Mesendoderm (in vitro differentiated cells): ENCODE data around the gene ITGB7.
A peak's percentile ranks its signal among the peaks of the same experiment; 100 is the strongest.

Experiments used
- DNase-seq: peaks from one replicate; pipeline ENCODE4 v3.0.0; 2013
- H2AK5ac ChIP-seq: 2 replicates; pipeline ENCODE4 v1.6.1; 2013; ENCODE audit warnings: low read length, inconsistent platforms
- H2BK120ac ChIP-seq: 2 replicates; pipeline ENCODE4 v1.6.1; 2013; ENCODE audit warnings: low read depth, mild to moderate bottlenecking, low read length, moderate library complexity, mixed read lengths
- H2BK15ac ChIP-seq: replicated peaks from 2 replicates; pipeline ENCODE4 v1.6.1; 2013; ENCODE audit warnings: low read depth, mild to moderate bottlenecking, moderate library complexity
- H2BK5ac ChIP-seq: 2 replicates; pipeline ENCODE4 v1.6.1; 2013; ENCODE audit warnings: low read length, inconsistent platforms
- H3K18ac ChIP-seq: 2 replicates; pipeline ENCODE4 v1.6.1; 2013; ENCODE audit warnings: mild to moderate bottlenecking, low read length, mixed read lengths
- H3K23ac ChIP-seq: one replicate; pipeline ENCODE4 v1.6.1; 2013; ENCODE audit warnings: low read length
- H3K27ac ChIP-seq: 2 replicates; pipeline ENCODE4 v1.5.1; 2013; ENCODE audit warnings: low read depth, mild to moderate bottlenecking, inconsistent platforms, low read length, moderate library complexity
- H3K27me3 ChIP-seq: 2 replicates; pipeline ENCODE4 v1.6.1; 2013; ENCODE audit warnings: low read length, control low read depth, mild to moderate bottlenecking, inconsistent platforms; ENCODE audit not compliant: insufficient read depth, poor library complexity
- H3K36me3 ChIP-seq: 2 replicates; pipeline ENCODE4 v1.6.1; 2013; ENCODE audit warnings: low read length, inconsistent platforms; ENCODE audit not compliant: control insufficient read depth, insufficient read depth
- H3K4ac ChIP-seq: one replicate; pipeline ENCODE4 v1.6.1; 2013; ENCODE audit warnings: low read depth, mild to moderate bottlenecking, low read length, moderate library complexity
- H3K4me1 ChIP-seq: 2 replicates; pipeline ENCODE4 v1.6.1; 2013; ENCODE audit warnings: low read depth, low read length, inconsistent platforms; ENCODE audit not compliant: control insufficient read depth
- H3K4me2 ChIP-seq: 2 replicates; pipeline ENCODE4 v1.6.1; 2013; ENCODE audit warnings: low read length
- H3K4me3 ChIP-seq: 2 replicates; pipeline ENCODE4 v1.5.1; 2013; ENCODE audit warnings: mild to moderate bottlenecking, low read length
- H3K56ac ChIP-seq: one replicate; pipeline ENCODE4 v1.6.1; 2013; ENCODE audit warnings: low read length
- H3K79me1 ChIP-seq: 2 replicates; pipeline ENCODE4 v1.6.1; 2013; ENCODE audit warnings: low read length, inconsistent platforms
- H3K79me2 ChIP-seq: 2 replicates; pipeline ENCODE4 v1.6.1; 2013; ENCODE audit warnings: mild to moderate bottlenecking, low read length; ENCODE audit not compliant: control insufficient read depth, insufficient read depth
- H3K9ac ChIP-seq: 2 replicates; pipeline ENCODE4 v1.6.1; 2013; ENCODE audit warnings: low read length, inconsistent platforms
- H4K5ac ChIP-seq: one replicate; pipeline ENCODE4 v1.6.1; 2013; ENCODE audit warnings: low read length
- H4K8ac ChIP-seq: one replicate; pipeline ENCODE4 v1.6.1; 2013; ENCODE audit warnings: low read depth, mild to moderate bottlenecking, control low read depth, low read length, moderate library complexity
- WGBS: extraction: QIAGEN DNeasy Blood & Tissue Kit; methylation state at CpG from one replicate; pipeline ENCODE4 v1.1.7; 2013; ENCODE audit warnings: low lambda C conversion rate, missing lambda C conversion rate; ENCODE audit not compliant: insufficient coverage; ENCODE audit errors: extremely low coverage; 5-methylcytosine and 5-hydroxymethylcytosine counted together

The ITGB7 gene

GRCh38 chr12:53212931-53213330, 5.9 kb upstream of the ITGB7 start:
- peaks cover 7% of the 10 kb centered on the region for H3K79me2 ChIP-seq
- H3K18ac ChIP-seq: no peak overlapping the region
- H3K36me3 ChIP-seq: peaks cover 10% of the 10 kb centered on the region
- no peak overlapping the region for H3K56ac ChIP-seq
- H2BK120ac ChIP-seq: no peak overlapping the region
- H2BK15ac ChIP-seq: no peak overlapping the region
- H4K8ac ChIP-seq: no peak overlapping the region
- H3K27ac ChIP-seq: no peak overlapping the region
- H3K4me2 ChIP-seq: no peak overlapping the region
- WGBS: no CpG with 5 or more reads among the region's 12 CpGs
- peaks cover 42% of the 10 kb centered on the region for H3K4me1 ChIP-seq
- H2BK5ac ChIP-seq: no peak overlapping the region
- H3K9ac ChIP-seq: no peak overlapping the region
- no peak overlapping the region for H3K23ac ChIP-seq
- H4K5ac ChIP-seq: no peak overlapping the region
- H3K4me3 ChIP-seq: no peak overlapping the region
- no peak for DNase-seq
- no peak overlapping the region for H2AK5ac ChIP-seq
- no peak overlapping the region for H3K4ac ChIP-seq
- H3K27me3 ChIP-seq: no peaks in the 10 kb centered on the region
- peaks cover 11% of the 10 kb centered on the region for H3K79me1 ChIP-seq

- H2BK120ac ChIP-seq: no peak overlapping the region
- H3K27ac ChIP-seq: no peak overlapping the region
- no peak overlapping the region for H3K23ac ChIP-seq
- DNase-seq: peak; percentile 62
- no peak overlapping the region for H2BK15ac ChIP-seq
- no peak overlapping the region for H3K9ac ChIP-seq
- H3K79me1 ChIP-seq: peaks cover 7% of the 10 kb centered on the region
- WGBS: no CpG with 5 or more reads among the region's 13 CpGs
- H3K36me3 ChIP-seq: peaks cover 10% of the 10 kb centered on the region
- H3K79me2 ChIP-seq: no peaks in the 10 kb centered on the region
- H2BK5ac ChIP-seq: no peak overlapping the region
- peaks cover 31% of the 10 kb centered on the region for H3K4me1 ChIP-seq
- no peak overlapping the region for H3K18ac ChIP-seq
- no peak overlapping the region for H3K56ac ChIP-seq
- no peak overlapping the region for H3K4me2 ChIP-seq
- no peaks in the 10 kb centered on the region for H3K27me3 ChIP-seq
- no peak overlapping the region for H3K4ac ChIP-seq
- no peak overlapping the region for H4K5ac ChIP-seq
- H3K4me3 ChIP-seq: no peak overlapping the region
- H4K8ac ChIP-seq: no peak overlapping the region
- H2AK5ac ChIP-seq: no peak overlapping the region
These were observed 4.7 kb upstream of the ITGB7 start for GRCh38 chr12:53211476-53212381.

DNA sequence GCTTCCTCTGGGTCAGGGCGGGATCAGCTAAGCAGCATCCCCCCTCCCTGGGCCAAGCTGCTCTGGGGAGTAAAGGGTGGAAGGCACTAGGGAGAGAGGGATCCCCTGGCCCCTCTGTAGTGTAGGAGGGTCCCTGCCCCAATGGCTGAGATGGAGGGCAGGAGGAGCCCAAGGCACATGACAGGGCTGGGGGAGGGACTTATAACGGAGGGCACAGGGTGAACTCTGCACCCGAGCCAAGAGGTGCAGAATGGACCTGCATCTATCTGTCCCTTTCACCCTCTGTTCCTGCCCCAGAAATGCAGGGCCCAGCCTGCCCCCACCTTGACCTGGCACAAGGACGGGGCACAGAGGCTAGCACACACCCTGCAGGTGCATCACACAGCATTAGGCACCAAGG, 3.8 kb upstream of the ITGB7 start:
- Histone ChIP-seq H3K79me1 (peaks cover 7% of the 10 kb centered on the region), H3K4me1 (peaks cover 22% of the 10 kb centered on the region), H3K18ac (no peak overlapping the region), H2AK5ac (no peak overlapping the region), H3K56ac (no peak overlapping the region), H3K23ac (no peak overlapping the region), H3K36me3 (peaks cover 10% of the 10 kb centered on the region), H2BK120ac (no peak overlapping the region), H3K27me3 (no peaks in the 10 kb centered on the region), H2BK15ac (no peak overlapping the region), H3K27ac (no peak overlapping the region), H3K9ac (no peak overlapping the region), H3K4me2 (no peak overlapping the region), H4K8ac (no peak overlapping the region), H4K5ac (no peak overlapping the region), H3K4ac (no peak overlapping the region), H3K79me2 (no peaks in the 10 kb centered on the region), H3K4me3 (no peak overlapping the region), H2BK5ac (no peak overlapping the region)
- no peak for DNase-seq
- WGBS: no CpG with 5 or more reads among the region's 4 CpGs

DNA sequence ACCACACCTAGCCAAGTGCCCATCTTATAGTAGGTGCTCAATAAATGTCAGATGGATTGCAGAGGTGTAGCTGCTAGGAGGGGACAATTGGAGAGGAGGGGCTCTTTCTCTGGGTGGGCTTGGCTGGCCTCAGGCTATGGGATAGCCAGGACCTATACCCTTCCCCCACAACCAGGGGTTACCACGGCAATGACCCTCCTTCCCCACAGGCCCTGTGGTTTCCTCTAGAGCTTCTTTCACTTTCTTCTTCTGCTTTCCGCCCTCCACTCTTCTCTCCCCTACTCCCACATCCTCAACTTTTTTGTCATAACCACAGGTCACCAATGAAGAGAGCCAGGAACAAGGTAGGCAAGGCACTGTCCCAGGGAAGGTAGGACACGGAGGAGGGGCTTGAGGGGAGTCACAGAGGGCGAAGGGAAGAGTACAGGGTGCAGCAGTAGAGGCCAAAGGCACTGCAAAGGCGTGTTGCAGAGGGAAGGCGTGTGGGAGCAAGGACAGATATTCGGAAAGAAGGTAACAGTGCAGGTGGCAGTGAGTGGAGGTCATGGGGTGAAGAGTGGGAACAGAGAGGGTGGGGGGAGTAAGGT, 1.9 kb upstream of the ITGB7 start:
- Histone ChIP-seq H4K8ac (no peak overlapping the region), H3K9ac (no peak overlapping the region), H3K4me2 (no peak overlapping the region), H2AK5ac (no peak overlapping the region), H3K79me1 (peaks cover 2% of the 10 kb centered on the region), H3K27me3 (no peaks in the 10 kb centered on the region), H4K5ac (no peak overlapping the region), H3K23ac (no peak overlapping the region), H3K27ac (no peak overlapping the region), H2BK15ac (no peak overlapping the region), H3K4me3 (no peak overlapping the region), H3K4ac (no peak overlapping the region), H2BK5ac (no peak overlapping the region), H3K4me1 (peaks cover 6% of the 10 kb centered on the region), H3K79me2 (no peaks in the 10 kb centered on the region), H2BK120ac (no peak overlapping the region), H3K56ac (no peak overlapping the region), H3K18ac (no peak overlapping the region), H3K36me3 (peaks cover 10% of the 10 kb centered on the region)
- no CpG with 5 or more reads among the region's 7 CpGs for WGBS
- DNase-seq: no peak

GRCh38 chr12:53208435-53208834, 1.4 kb upstream of the ITGB7 start:
- Histone ChIP-seq H3K9ac (no peak overlapping the region), H4K5ac (no peak overlapping the region), H3K23ac (no peak overlapping the region), H2BK5ac (no peak overlapping the region), H3K79me2 (no peaks in the 10 kb centered on the region), H2BK120ac (no peak overlapping the region), H3K56ac (peak overlapping the region; percentile 8), H3K18ac (no peak overlapping the region), H2AK5ac (no peak overlapping the region), H3K4me2 (no peak overlapping the region), H3K36me3 (peaks cover 8% of the 10 kb centered on the region), H3K4me3 (no peak overlapping the region), H3K79me1 (peaks cover 2% of the 10 kb centered on the region), H3K4ac (no peak overlapping the region), H3K4me1 (peaks cover 2% of the 10 kb centered on the region), H3K27me3 (no peaks in the 10 kb centered on the region), H4K8ac (no peak overlapping the region), H3K27ac (no peak overlapping the region), H2BK15ac (no peak overlapping the region)
- peak; percentile 12 for DNase-seq
- no CpG with 5 or more reads among the region's 2 CpGs for WGBS
